H1 (cell line): Measurements from ENCODE around the gene FITM2. TPM values are rescaled to one million over a fixed set of nuclear protein-coding genes. Genes with fewer than 3 reads are reported as not detected.

Source experiments
- CHD2 ChIP-seq: IDR thresholded peaks from 2 replicates; pipeline ENCODE4 v1.6.1; 2012; ENCODE audit warnings: low read length, improper control_type of control experiment
- EGR1 ChIP-seq: IDR thresholded peaks from 2 replicates; pipeline ENCODE4 v1.6.1; 2011; ENCODE audit warnings: low read depth, low read length, borderline replicate concordance
- MAFK ChIP-seq: IDR thresholded peaks from 2 replicates; pipeline ENCODE4 v1.6.1; 2012; ENCODE audit warnings: low read depth, mild to moderate bottlenecking, improper control_type of control experiment, low read length
- PHF8 ChIP-seq: fragments of 200-600 bp; sonication (generic); conservative IDR thresholded peaks from 2 replicates; pipeline ENCODE4 v1.7.1; 2012; ENCODE audit warnings: low read depth, mild to moderate bottlenecking, inconsistent platforms, low read length, moderate library complexity
- SP2 ChIP-seq: IDR thresholded peaks from 2 replicates; pipeline ENCODE4 v1.6.1; 2012; ENCODE audit warnings: mild to moderate bottlenecking, low read length, inconsistent platforms
- SP4 ChIP-seq: IDR thresholded peaks from 2 replicates; pipeline ENCODE4 v1.6.1; 2012; ENCODE audit warnings: low read length, inconsistent platforms
- TBP ChIP-seq: IDR thresholded peaks from 2 replicates; pipeline ENCODE4 v1.6.1; 2011; ENCODE audit warnings: low read depth, low read length, improper control_type of control experiment
- TCF12 ChIP-seq: IDR thresholded peaks from 2 replicates; pipeline ENCODE4 v1.6.1; 2011; ENCODE audit warnings: low read depth, mild to moderate bottlenecking, low read length
- polyA plus RNA-seq, 7 experiments: library from polyadenylated mRNA; depleted of rRNA in 3 of 7; stranded (reverse) in 5 of 7; unstranded in 2 of 7; fragments of >200 nt in 5 of 7; fragments of 200-250 nt in 2 of 7; gene quantifications; 1 replicate in 5 of 7; 2 replicates in 1 of 7; 4 replicates in 1 of 7; pipeline versions ENCODE4 v1.2.1 to v1.2.3, GENCODE V29; 2011 to 2013; ENCODE audit warnings: missing spikeins in 2 of 7, mixed read lengths in 2 of 7
- total RNA-seq: library from RNA; stranded (reverse); fragmentation: NEBNext Ultra II Directional; extraction: Animal tissue kit (Norgen Biotek cat#: 25700); gene quantifications from 2 replicates; pipeline ENCODE4 v1.2.1, GENCODE V29; 2021
- TF ChIP-seq, protein P1 (sequence below): IDR thresholded peaks from 2 replicates; pipeline ENCODE4 v1.6.1; 2011; ENCODE audit warnings: low read length, improper control_type of control experiment
- TF ChIP-seq, protein P2 (sequence below): IDR thresholded peaks from 2 replicates; pipeline ENCODE4 v1.6.1; 2012; ENCODE audit warnings: inconsistent platforms

FITM2 gene
- total and polyA plus RNA-seq, 2 of the 8 experiments (the other 6 are each of a cell fraction or from before 2014, with no cell fraction given): 1.1 to 2.1 TPM

DNA sequence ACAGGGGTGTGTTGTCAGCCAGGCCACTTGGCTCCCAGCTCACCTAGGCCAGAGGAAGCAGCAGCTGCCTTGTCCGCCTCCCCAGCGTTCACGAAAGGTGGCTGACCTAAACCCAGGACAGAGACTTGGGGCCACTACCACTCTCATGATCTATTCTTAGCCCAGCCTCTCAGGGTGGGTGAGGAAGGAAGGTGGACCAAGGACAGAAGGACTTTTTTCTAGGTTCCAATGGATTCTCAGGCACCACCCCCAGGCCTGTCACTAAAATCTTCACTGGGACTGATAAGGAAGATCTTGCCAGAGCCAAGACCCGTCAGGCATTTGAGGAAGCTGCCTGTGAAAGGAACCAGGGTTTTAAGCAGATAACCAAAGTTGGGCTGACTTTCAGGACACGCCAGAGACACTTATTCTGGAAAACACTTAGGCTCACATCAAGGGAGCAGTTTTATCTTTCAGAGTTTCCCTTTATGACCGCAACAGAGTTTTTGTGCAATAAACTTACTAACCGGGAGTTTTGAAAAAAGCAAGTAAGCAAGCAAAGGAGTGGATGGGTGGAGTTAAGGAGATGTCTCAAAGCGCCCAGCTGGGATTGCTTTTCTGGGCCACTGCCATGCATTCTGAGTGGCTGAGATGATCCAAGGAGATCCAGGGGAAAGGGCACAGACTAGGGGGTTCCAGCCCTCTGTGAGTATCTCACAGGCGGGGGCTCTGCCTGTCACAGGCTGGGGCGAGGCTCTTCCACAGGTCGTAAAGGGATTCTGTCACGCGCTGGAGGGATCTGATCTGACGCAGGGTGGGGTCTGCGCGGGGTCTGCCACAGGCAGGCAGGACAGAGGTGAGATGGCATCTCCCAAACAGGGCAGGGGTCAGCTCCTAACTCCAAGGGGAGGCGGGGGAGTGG, 989 bp downstream of the FITM2 start (continued):
- TF ChIP-seq, protein P1, sequence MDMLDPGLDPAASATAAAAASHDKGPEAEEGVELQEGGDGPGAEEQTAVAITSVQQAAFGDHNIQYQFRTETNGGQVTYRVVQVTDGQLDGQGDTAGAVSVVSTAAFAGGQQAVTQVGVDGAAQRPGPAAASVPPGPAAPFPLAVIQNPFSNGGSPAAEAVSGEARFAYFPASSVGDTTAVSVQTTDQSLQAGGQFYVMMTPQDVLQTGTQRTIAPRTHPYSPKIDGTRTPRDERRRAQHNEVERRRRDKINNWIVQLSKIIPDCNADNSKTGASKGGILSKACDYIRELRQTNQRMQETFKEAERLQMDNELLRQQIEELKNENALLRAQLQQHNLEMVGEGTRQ: no peak
- no peak for TF ChIP-seq PHF8
- no peak for TF ChIP-seq CHD2
- TF ChIP-seq, protein P2, sequence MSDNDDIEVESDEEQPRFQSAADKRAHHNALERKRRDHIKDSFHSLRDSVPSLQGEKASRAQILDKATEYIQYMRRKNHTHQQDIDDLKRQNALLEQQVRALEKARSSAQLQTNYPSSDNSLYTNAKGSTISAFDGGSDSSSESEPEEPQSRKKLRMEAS: no peak
- no peak for TF ChIP-seq MAFK
- no peak for TF ChIP-seq TCF12
- TF ChIP-seq SP4: no peak
- no peak for TF ChIP-seq TBP
- no peak for TF ChIP-seq SP2
- no peak for TF ChIP-seq EGR1
